ENCODE results near the gene TSPAN3. TPM values are rescaled to one million over a fixed set of nuclear protein-coding genes. Genes with fewer than 3 reads are reported as not detected.
A peak's percentile ranks its signal among the peaks of the same experiment; 100 is the strongest.

The TSPAN3 gene
- total RNA-seq, 1 donor from 2014 or later: 352 TPM

DNA sequence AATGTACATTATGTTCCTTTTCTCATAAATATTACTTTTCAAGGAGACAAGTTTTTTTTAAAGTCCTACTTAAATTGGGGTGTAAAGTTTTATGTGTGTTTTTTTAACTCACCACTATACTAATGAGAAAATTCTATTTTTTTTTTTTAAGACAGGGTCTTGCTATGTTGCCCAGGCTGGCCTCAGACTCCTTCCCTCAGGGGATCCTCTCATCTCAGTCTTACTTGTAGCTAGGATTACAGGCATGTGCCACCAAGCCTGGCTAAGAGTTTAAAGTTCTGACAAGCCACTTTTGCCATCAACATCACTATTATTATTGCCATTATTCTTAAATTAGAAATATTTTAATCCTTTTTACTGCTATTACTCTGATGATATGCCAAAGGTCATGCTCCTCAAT lies 7.7 kb downstream of the TSPAN3 start:
- no peak for DNase-seq (ENCODE audit: low spot score, unreplicated experiment)
- Mint-ChIP-seq H3K27me3 (no peaks in the 10 kb centered on the region), H3K4me3 (ENCODE audit: low read depth) (no peak overlapping the region), H3K4me1 (ENCODE audit: low read depth) (peaks cover 61% of the 10 kb centered on the region), H3K36me3 (ENCODE audit: insufficient read depth) (peaks cover 4% of the 10 kb centered on the region), H3K27ac (no peak overlapping the region), H3K9me3 (ENCODE audit: low read depth) (no peaks in the 10 kb centered on the region)
- TF ChIP-seq, protein P1, sequence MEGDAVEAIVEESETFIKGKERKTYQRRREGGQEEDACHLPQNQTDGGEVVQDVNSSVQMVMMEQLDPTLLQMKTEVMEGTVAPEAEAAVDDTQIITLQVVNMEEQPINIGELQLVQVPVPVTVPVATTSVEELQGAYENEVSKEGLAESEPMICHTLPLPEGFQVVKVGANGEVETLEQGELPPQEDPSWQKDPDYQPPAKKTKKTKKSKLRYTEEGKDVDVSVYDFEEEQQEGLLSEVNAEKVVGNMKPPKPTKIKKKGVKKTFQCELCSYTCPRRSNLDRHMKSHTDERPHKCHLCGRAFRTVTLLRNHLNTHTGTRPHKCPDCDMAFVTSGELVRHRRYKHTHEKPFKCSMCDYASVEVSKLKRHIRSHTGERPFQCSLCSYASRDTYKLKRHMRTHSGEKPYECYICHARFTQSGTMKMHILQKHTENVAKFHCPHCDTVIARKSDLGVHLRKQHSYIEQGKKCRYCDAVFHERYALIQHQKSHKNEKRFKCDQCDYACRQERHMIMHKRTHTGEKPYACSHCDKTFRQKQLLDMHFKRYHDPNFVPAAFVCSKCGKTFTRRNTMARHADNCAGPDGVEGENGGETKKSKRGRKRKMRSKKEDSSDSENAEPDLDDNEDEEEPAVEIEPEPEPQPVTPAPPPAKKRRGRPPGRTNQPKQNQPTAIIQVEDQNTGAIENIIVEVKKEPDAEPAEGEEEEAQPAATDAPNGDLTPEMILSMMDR (IDR thresholded peaks at IDR 0.05; ENCODE audit: unreplicated experiment): no peak

DNA sequence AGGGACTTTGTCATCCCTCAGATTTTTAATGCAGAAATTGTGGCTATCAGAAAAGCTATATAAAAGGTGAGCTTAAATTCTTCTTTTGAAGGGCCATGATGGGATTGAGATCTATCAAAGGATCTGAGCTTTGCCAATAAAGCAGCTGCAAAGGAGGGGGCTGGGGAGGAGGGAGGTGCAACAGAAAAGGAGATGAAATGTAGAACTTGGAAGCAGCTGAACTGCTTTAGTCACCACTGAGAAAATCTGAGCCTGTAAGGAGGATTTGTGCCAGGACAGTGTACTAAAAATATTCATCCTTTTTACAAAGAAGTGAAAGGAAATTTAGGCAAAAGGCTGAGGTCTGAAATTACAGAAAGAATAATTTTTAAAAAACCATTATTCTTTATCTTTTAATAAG lies 10.4 kb downstream of the TSPAN3 start:
- Mint-ChIP-seq H3K27me3 (no peaks in the 10 kb centered on the region), H3K4me3 (ENCODE audit: low read depth) (no peak overlapping the region), H3K27ac (no peak overlapping the region), H3K36me3 (ENCODE audit: insufficient read depth) (peaks cover 1% of the 10 kb centered on the region), H3K9me3 (ENCODE audit: low read depth) (no peaks in the 10 kb centered on the region), H3K4me1 (ENCODE audit: low read depth) (peaks cover 57% of the 10 kb centered on the region)
- TF ChIP-seq, protein P1 (IDR thresholded peaks at IDR 0.05; ENCODE audit: unreplicated experiment): no peak
- no peak for DNase-seq (ENCODE audit: low spot score, unreplicated experiment)

DNA sequence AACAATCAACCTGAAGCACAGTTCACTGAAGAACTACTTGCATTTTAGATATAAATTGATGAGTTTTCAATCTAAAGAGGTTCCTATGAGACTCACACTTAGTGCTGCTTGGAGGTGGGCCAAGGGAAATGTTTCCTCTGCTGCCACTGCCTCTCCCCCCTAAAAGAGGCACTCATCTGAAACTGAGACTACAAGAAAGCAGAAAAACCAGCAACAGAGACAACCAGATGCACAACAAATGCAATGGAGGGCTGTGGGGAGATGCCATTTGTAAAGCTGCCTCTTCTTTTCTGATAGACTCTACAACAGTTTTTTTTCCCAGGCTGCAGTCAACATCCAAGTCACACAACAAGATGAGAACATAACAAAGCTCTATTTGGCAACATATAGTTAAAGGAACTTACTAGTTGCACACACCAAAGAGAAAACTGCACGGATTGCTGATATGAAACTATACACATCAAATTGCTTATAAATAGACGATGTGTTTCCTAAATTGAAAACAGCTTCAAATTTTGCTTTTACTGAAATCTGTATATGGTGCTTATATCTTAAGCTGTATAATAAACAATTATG lies 11.0 kb downstream of the TSPAN3 start:
- Mint-ChIP-seq H3K4me1 (ENCODE audit: low read depth) (peaks cover 58% of the 10 kb centered on the region), H3K27me3 (no peaks in the 10 kb centered on the region), H3K4me3 (ENCODE audit: low read depth) (no peak overlapping the region), H3K9me3 (ENCODE audit: low read depth) (no peaks in the 10 kb centered on the region), H3K36me3 (ENCODE audit: insufficient read depth) (peaks cover 2% of the 10 kb centered on the region), H3K27ac (no peak overlapping the region)
- TF ChIP-seq, protein P1 (IDR thresholded peaks at IDR 0.05; ENCODE audit: unreplicated experiment): no peak
- DNase-seq (ENCODE audit: low spot score, unreplicated experiment): no peak

DNA sequence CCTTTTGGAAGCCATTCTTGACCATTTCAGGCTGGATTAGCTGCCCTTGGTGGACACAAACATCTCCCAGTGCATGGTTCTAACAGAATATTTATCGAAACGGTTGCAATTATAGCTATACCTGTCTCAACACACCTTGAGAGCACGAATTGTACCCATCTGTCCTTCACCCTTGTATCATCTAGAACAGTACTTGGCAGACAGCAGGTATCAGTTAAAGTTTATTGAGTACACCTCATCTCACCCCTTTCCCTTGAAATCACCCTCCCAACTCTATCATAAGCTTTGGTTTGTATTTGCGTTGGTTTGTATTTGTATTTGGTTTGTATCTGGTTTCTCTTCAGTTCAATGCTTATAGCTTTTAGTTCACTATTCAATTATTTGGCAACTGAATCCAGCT lies 12.4 kb downstream of the TSPAN3 start:
- Mint-ChIP-seq H3K9me3 (ENCODE audit: low read depth) (no peaks in the 10 kb centered on the region), H3K36me3 (ENCODE audit: insufficient read depth) (peaks cover 8% of the 10 kb centered on the region), H3K4me3 (ENCODE audit: low read depth) (no peak overlapping the region), H3K4me1 (ENCODE audit: low read depth) (peaks cover 51% of the 10 kb centered on the region), H3K27me3 (no peaks in the 10 kb centered on the region), H3K27ac (no peak overlapping the region)
- DNase-seq (ENCODE audit: low spot score, unreplicated experiment): no peak
- TF ChIP-seq, protein P1 (IDR thresholded peaks at IDR 0.05; ENCODE audit: unreplicated experiment): no peak

DNA sequence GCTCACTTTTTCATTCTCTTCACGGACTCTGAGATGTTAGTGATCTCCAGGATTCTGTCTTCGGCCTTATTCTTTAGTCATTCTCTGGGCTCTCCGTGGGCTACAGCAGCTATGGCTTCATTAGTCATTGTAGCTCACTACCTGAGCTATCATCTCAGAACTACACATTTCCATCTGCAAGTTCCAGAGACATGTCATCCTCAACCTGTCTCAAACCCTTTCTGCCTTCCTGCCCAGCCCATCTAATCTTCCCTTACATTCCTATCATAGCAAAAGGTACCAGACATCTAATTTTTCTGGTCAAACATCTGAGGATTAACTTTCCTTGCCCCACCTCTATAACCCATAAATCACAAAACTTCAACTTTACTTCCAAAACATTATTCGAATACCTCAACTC lies 13.2 kb downstream of the TSPAN3 start:
- H3K9me3 Mint-ChIP-seq (ENCODE audit: low read depth): no peaks in the 10 kb centered on the region
- DNase-seq (ENCODE audit: low spot score, unreplicated experiment): no peak
- no peak overlapping the region for H3K4me3 Mint-ChIP-seq (ENCODE audit: low read depth)
- TF ChIP-seq, protein P1 (IDR thresholded peaks at IDR 0.05; ENCODE audit: unreplicated experiment): no peak
- H3K27me3 Mint-ChIP-seq: no peaks in the 10 kb centered on the region
- H3K27ac Mint-ChIP-seq: peak overlapping the region; percentile 22
- peaks cover 51% of the 10 kb centered on the region for H3K4me1 Mint-ChIP-seq (ENCODE audit: low read depth)
- H3K36me3 Mint-ChIP-seq (ENCODE audit: insufficient read depth): peaks cover 8% of the 10 kb centered on the region
